Measurements from ENCODE around the gene GLIS2. TPM values are rescaled to one million over a fixed set of nuclear protein-coding genes. Genes with fewer than 3 reads are reported as not detected.

Gene GLIS2
- total RNA-seq, 1 experiment from 2014 or later = 2.1 TPM

DNA sequence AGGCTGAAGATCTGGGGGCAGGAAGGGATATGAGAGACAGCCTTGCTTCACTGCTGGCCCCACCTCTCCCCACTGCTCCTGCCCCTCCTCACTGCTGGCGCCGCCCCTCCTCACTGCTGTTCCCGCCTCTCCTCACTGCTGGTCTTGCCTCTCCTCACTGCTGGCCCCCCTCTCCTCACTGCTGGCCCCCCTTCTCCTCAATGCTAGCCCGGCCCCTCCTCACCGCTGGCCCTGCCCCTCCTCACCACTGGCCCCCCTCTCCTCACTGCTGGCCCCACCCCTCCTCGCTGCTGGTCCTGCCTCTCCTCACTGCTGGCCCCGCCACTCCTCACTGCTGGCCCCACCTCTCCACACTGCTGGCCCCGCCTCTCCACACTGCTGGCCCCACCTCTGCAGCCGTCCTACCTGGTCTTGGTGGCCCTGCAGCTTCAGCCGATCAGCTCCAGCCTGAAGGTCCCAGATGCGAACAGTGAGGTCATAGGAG lies 44.7 kb downstream of the GLIS2 start:
- H3K9me2 ChIP-seq (replicated peaks; ENCODE audit: low read length) = no peaks in the 10 kb centered on the region
- no peaks in the 10 kb centered on the region for H3F3A ChIP-seq (ENCODE audit: low read length, unreplicated experiment)
- H3K9ac ChIP-seq (ENCODE audit: low read length) = no peak overlapping the region
- H3K9me3 ChIP-seq (ENCODE audit: low read length) = no peaks in the 10 kb centered on the region
- POLR2A ChIA-PET (ENCODE audit: unreplicated experiment) = no interaction called here
- intact Hi-C loops (cut with micrococcal nuclease) = no loop called here
- CTCF ChIA-PET = no interaction called here
- no peaks in the 10 kb centered on the region for H3K79me2 ChIP-seq (ENCODE audit: low read length)
- no peak overlapping the region for H3K27ac ChIP-seq (ENCODE audit: low read length)
- no peak overlapping the region for H3K4me3 ChIP-seq (ENCODE audit: low read length)
- no peak for DNase-seq
- TF ChIP-seq EZH2 (IDR thresholded peaks at IDR 0.05; ENCODE audit: low read length, unreplicated experiment) (no peak), EZH2phosphoT487 (IDR thresholded peaks at IDR 0.05; ENCODE audit: borderline replicate concordance, low read length) (no peak), CTCF (conservative IDR thresholded peaks at IDR 0.05; ENCODE audit: low read depth, low read length) (no peak)
- no peak overlapping the region for H3K4me2 ChIP-seq (ENCODE audit: low read length)
- no TSS peak for BruUV-seq (replicated peaks)
- no peaks in the 10 kb centered on the region for H4K20me1 ChIP-seq (ENCODE audit: low read length)
- no peaks in the 10 kb centered on the region for H3K36me3 ChIP-seq (ENCODE audit: low read depth, low read length)
- no peaks in the 10 kb centered on the region for H3K4me1 ChIP-seq (ENCODE audit: insufficient read depth, low read length)
- no peak overlapping the region for H2AFZ ChIP-seq (ENCODE audit: low read length)
- H3K27me3 ChIP-seq (ENCODE audit: low read length) = no peaks in the 10 kb centered on the region
- ATAC-seq = peak; percentile 87

DNA sequence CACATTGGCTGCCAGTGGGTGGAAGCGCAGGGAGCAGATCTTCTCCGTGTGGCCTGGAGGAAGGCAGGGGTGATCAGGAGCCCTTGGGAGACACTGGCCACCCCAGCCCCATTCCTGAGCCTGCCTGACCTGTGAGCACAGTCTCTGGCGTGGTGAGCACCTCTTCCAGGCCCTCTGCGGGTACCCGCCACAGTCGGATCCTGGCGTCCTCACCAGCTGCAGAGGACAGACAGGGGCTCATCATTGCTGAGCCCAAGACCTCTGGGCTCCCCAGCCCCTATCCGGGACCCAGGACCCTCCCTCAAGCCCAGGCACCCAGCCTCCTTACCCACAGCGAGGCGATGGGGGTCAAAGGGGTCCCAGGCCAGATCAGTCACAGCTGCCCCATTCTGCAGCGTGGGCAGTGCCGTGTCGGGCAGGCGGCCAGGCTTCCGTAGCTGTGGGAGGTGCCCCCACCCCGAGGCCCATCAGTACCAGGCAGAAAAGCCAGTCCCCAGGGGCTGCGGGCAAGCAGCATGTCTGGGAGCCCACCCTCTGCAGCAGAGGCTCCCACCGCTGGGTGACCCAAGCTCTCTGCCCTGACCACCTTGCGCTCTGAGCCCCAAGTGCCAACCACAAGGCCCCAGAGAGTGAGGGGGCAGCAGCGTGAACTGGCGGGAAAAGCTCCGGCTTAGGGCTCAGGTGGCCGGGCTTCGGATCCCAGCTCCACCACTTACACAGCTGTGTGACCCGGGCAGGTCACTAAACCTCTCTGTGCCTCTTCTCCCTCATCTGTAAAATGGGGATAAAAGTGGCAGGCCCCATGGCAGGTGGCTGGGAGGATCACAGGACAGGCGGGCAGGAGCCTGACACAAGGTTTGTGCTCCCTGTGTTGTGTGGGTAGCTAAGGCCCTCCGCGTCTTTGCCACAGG lies 45.4 kb downstream of the GLIS2 start:
- Histone ChIP-seq H3K4me2 (ENCODE audit: low read length) (no peak overlapping the region), H3K36me3 (ENCODE audit: low read depth, low read length) (no peaks in the 10 kb centered on the region), H3K9me2 (replicated peaks; ENCODE audit: low read length) (no peaks in the 10 kb centered on the region), H3K79me2 (ENCODE audit: low read length) (no peaks in the 10 kb centered on the region), H3K27me3 (ENCODE audit: low read length) (no peaks in the 10 kb centered on the region), H3K9me3 (ENCODE audit: low read length) (no peaks in the 10 kb centered on the region), H3K4me3 (ENCODE audit: low read length) (no peak overlapping the region), H3K9ac (ENCODE audit: low read length) (no peak overlapping the region), H4K20me1 (ENCODE audit: low read length) (no peaks in the 10 kb centered on the region), H3K4me1 (ENCODE audit: insufficient read depth, low read length) (no peaks in the 10 kb centered on the region), H3F3A (ENCODE audit: low read length, unreplicated experiment) (no peaks in the 10 kb centered on the region), H3K27ac (ENCODE audit: low read length) (no peak overlapping the region), H2AFZ (ENCODE audit: low read length) (no peak overlapping the region)
- CTCF ChIA-PET = no interaction called here
- POLR2A ChIA-PET (ENCODE audit: unreplicated experiment) = no interaction called here
- no peak; the same call in 1 of the 2 replicates for ATAC-seq
- DNase-seq = no peak
- no TSS peak for BruUV-seq (replicated peaks)
- no peak for TF ChIP-seq EZH2 (IDR thresholded peaks at IDR 0.05; ENCODE audit: low read length, unreplicated experiment)
- TF ChIP-seq CTCF (conservative IDR thresholded peaks at IDR 0.05; ENCODE audit: low read depth, low read length) = no peak
- no peak for TF ChIP-seq EZH2phosphoT487 (IDR thresholded peaks at IDR 0.05; ENCODE audit: borderline replicate concordance, low read length)
- intact Hi-C loops (cut with micrococcal nuclease) = no loop called here

DNA sequence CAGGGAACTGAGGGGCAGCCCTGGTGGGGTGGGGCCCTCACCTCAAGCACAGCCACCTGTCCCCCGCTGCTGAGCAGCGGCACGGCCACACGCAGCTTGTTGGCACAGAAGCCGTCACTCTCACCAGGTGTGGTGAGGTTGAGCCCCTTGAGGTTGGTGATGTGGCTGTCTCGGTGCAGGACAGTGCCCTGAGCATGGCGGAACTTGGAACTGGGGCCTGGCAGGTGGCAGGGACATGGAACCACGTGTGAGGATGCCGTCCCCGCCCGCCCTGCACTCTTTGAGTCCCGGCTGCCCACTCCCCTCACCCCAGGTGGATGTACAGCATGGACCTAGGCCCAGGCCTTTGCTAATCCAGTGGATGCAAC lies 46.1 kb downstream of the GLIS2 start:
- Histone ChIP-seq H3K27ac (ENCODE audit: low read length) (no peak overlapping the region), H3K9me3 (ENCODE audit: low read length) (no peaks in the 10 kb centered on the region), H3F3A (ENCODE audit: low read length, unreplicated experiment) (no peaks in the 10 kb centered on the region), H3K9me2 (replicated peaks; ENCODE audit: low read length) (no peaks in the 10 kb centered on the region), H3K79me2 (ENCODE audit: low read length) (no peaks in the 10 kb centered on the region), H3K4me2 (ENCODE audit: low read length) (no peak overlapping the region), H4K20me1 (ENCODE audit: low read length) (no peaks in the 10 kb centered on the region), H3K36me3 (ENCODE audit: low read depth, low read length) (no peaks in the 10 kb centered on the region), H3K4me1 (ENCODE audit: insufficient read depth, low read length) (peaks cover 2% of the 10 kb centered on the region; the same call in 1 of the 2 replicates), H3K27me3 (ENCODE audit: low read length) (no peaks in the 10 kb centered on the region), H3K4me3 (ENCODE audit: low read length) (no peak overlapping the region), H2AFZ (ENCODE audit: low read length) (no peak overlapping the region), H3K9ac (ENCODE audit: low read length) (no peak overlapping the region)
- intact Hi-C loops (cut with micrococcal nuclease) = no loop called here
- ATAC-seq (no peak), DNase-seq (no peak)
- TF ChIP-seq EZH2 (IDR thresholded peaks at IDR 0.05; ENCODE audit: low read length, unreplicated experiment) (no peak), EZH2phosphoT487 (IDR thresholded peaks at IDR 0.05; ENCODE audit: borderline replicate concordance, low read length) (no peak), CTCF (conservative IDR thresholded peaks at IDR 0.05; ENCODE audit: low read depth, low read length) (no peak)
- POLR2A ChIA-PET (ENCODE audit: unreplicated experiment) = no interaction called here
- no TSS peak for BruUV-seq (replicated peaks)
- CTCF ChIA-PET = no interaction called here
